Uterus (tissue), 2 donors: ENCODE data around the gene PLPPR3.

Source experiments
- POLR2A ChIP-seq, 2 donors: fragments of 450-650 bp; IDR thresholded peaks; one replicate each; pipeline ENCODE4 v1.6.1; 2016; ENCODE audit warnings: antibody characterized with exemption in 2 of 2, mild to moderate bottlenecking in 1 of 2, moderate library complexity in 1 of 2
- TF ChIP-seq, protein P1 (sequence below), 4 experiments: fragments of 200-600 bp in 2 of 4; fragments of 450-650 bp in 2 of 4; sonication (generic) in 2 of 4; IDR thresholded peaks; one replicate each; pipeline ENCODE4 v1.5.1; 2016 to 2019; ENCODE audit warnings: antibody characterized with exemption in 4 of 4, mild to moderate bottlenecking in 2 of 4, moderate library complexity in 1 of 4

- TF ChIP-seq, protein P1, sequence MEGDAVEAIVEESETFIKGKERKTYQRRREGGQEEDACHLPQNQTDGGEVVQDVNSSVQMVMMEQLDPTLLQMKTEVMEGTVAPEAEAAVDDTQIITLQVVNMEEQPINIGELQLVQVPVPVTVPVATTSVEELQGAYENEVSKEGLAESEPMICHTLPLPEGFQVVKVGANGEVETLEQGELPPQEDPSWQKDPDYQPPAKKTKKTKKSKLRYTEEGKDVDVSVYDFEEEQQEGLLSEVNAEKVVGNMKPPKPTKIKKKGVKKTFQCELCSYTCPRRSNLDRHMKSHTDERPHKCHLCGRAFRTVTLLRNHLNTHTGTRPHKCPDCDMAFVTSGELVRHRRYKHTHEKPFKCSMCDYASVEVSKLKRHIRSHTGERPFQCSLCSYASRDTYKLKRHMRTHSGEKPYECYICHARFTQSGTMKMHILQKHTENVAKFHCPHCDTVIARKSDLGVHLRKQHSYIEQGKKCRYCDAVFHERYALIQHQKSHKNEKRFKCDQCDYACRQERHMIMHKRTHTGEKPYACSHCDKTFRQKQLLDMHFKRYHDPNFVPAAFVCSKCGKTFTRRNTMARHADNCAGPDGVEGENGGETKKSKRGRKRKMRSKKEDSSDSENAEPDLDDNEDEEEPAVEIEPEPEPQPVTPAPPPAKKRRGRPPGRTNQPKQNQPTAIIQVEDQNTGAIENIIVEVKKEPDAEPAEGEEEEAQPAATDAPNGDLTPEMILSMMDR (IDR thresholded peaks at IDR 0.05) = no peak
- no peak for TF ChIP-seq POLR2A (IDR thresholded peaks at IDR 0.05)
Observed at GRCh38 chr19:810077-810855, 11.5 kb downstream of the PLPPR3 start.
